ENCODE measurements around the gene SPATA12. TPM values are rescaled to one million over a fixed set of nuclear protein-coding genes. Genes with fewer than 3 reads are reported as not detected.

SPATA12 gene
- total and polyA plus RNA-seq, 2 donors (not counting 3 experiments of a cell fraction or from before 2014, with no cell fraction given) = 0.18 TPM; not detected in 1

DNA sequence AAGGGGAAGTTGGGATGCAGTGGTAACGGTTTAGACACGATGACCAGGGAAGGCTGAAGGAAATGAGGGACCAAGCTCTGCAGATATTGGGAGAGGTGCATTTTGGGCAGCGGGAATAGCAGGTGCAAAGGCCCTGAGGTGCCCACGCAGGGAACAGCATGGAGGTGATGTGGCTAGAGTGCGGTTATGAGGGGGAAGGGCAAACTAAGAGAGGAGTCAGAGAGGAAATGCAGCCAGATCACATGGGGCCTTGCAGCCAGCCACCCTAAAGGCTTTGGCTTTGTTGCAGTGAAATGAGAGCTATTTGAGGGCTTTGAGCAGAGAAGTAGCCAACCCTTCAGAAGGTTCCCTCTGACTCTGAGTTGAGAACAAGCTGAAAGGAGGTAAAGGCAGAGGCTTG lies 2.6 kb downstream of the SPATA12 start:
- dilution Hi-C loops (cut with MboI; ENCODE audit: extremely low pct_ligation_motif_present, low sequenced_read_pairs) (no loop called here), intact Hi-C loops (cut with micrococcal nuclease) (loop anchor here (5.0 kb wide), 1 partner anchor 56 kb away; no protein-coding TSS in a partner anchor)
- no peak overlapping the region for H3K27ac ChIP-seq (ENCODE audit: insufficient read depth, low read depth, low read length)
- no peak for TF ChIP-seq FOS (IDR thresholded peaks at IDR 0.05; ENCODE audit: borderline replicate concordance, insufficient read depth, low read length)
- TF ChIP-seq POLR2A (IDR thresholded peaks at IDR 0.05; ENCODE audit: low read depth, low read length) = no peak
- TF ChIP-seq EZH2 (IDR thresholded peaks at IDR 0.05; ENCODE audit: borderline replicate concordance, low read depth, low read length, severe bottlenecking) = no peak
- TF ChIP-seq POLR2AphosphoS5 (IDR thresholded peaks at IDR 0.05; ENCODE audit: insufficient read depth, low read depth, low read length) = no peak
- TF ChIP-seq, protein P1, sequence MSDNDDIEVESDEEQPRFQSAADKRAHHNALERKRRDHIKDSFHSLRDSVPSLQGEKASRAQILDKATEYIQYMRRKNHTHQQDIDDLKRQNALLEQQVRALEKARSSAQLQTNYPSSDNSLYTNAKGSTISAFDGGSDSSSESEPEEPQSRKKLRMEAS (IDR thresholded peaks at IDR 0.05; ENCODE audit: insufficient read depth, insufficient read length) = no peak
- no peak for TF ChIP-seq CTCF (IDR thresholded peaks at IDR 0.05; ENCODE audit: extremely low read depth in 1 of 2, insufficient read depth in 1 of 2, low read depth in 1 of 2, low read length in 2 of 2)
- TF ChIP-seq MYC (IDR thresholded peaks at IDR 0.05; ENCODE audit: low read depth, low read length) = no peak
- no peak for TF ChIP-seq JUN (IDR thresholded peaks at IDR 0.05; ENCODE audit: borderline replicate concordance, insufficient read depth, insufficient read length, low read depth)
- no peak for TF ChIP-seq GATA2 (IDR thresholded peaks at IDR 0.05; ENCODE audit: insufficient read depth, insufficient read length, low read depth, low read length)
- H3K4me3 ChIP-seq (replicated peaks in 1 of 3; ENCODE audit: insufficient read depth in 1 of 3, low read depth in 1 of 3, low read length in 3 of 3) = no peak overlapping the region
- ChIA-PET POLR2A (no interaction called here), CTCF (interaction anchor here (1.4 kb wide), 1 partner anchor 17 kb away, joined by 9 read pairs; no protein-coding TSS in a partner anchor)
- no TSS peak for BruUV-seq (replicated peaks)
- no peaks in the 10 kb centered on the region for H3K27me3 ChIP-seq (ENCODE audit: control insufficient read depth in 2 of 2, insufficient read depth in 2 of 2, low read length in 2 of 2)
- no peak overlapping the region for H3K9ac ChIP-seq (replicated peaks; ENCODE audit: extremely low read depth, insufficient read depth, low read length)
- H4K20me1 ChIP-seq (replicated peaks; ENCODE audit: control insufficient read depth, extremely low read depth, insufficient read depth, low read length) = no peaks in the 10 kb centered on the region
- no peaks in the 10 kb centered on the region for H3K79me2 ChIP-seq (ENCODE audit: control insufficient read depth, insufficient read depth, low read length)
- H3K4me1 ChIP-seq (ENCODE audit: control insufficient read depth, extremely low read depth, insufficient read depth, low read length) = peaks cover 23% of the 10 kb centered on the region
- H3K9me3 ChIP-seq (replicated peaks; ENCODE audit: control insufficient read depth, insufficient read depth, low read length) = no peaks in the 10 kb centered on the region
- no peak overlapping the region for H2AFZ ChIP-seq (ENCODE audit: low read depth, low read length)
- no peak overlapping the region for H3K4me2 ChIP-seq (ENCODE audit: insufficient read depth, low read length)
- no peak for DNase-seq (ENCODE audit: low read depth, low spot score)
- no peaks in the 10 kb centered on the region for H3K9me1 ChIP-seq (replicated peaks; ENCODE audit: control insufficient read depth, extremely low read depth, insufficient read depth, low read length)
- FAIRE-seq = no peak
- H3K36me3 ChIP-seq (ENCODE audit: control insufficient read depth in 2 of 2, extremely low read depth in 1 of 2, insufficient read depth in 2 of 2, low read length in 2 of 2) = no peaks in the 10 kb centered on the region

All from endothelial cell of umbilical vein (primary cell).